ENCODE measurements around the gene ALPL.

ALPL gene

DNA sequence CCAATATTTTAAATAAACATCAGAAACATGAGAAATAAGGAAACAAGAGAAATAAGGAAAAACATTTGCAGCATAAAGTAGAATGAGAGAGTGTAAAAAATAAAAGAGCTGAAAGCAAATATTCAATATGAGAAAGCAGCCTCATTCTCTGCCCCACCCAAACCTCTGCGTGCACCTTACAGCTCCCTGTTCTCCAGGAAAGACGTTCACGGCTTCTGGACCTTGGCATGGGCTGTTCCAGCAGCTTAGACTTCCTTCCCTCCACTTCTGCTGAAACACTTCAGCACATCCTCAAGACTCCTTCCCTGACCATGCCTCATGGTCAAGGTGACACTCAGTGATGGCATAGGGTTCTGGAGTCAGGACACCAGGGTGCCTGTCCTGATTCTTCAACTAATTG lies 23.3 kb downstream of the ALPL start:
- DNase-seq, result no peak

DNA sequence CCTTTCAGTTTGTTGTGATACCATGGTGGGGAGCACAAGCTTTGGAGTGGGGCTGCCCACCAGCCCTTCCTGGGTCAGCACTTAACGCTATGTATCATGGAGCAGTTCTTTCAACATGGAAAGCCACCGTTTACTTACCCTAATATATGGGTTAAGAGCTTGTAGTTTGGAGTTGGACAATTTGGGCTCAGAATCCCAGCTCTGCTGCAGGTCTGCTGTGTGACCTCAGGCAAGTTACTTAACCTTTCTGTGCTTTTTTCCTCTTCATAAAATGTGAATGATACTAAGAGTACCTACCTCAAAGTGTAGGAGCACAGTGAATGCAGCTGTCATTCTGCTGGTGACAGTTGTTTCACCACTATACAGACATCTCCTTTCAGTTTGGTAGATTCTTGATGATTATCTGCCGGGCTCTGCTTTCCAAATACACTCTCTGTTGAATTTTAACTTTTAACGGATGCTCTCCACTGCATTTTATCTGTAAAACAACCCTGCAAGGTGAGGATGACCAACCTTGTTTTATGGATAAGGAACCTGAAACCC lies 23.8 kb downstream of the ALPL start:
- DNase-seq, result no peak

DNA sequence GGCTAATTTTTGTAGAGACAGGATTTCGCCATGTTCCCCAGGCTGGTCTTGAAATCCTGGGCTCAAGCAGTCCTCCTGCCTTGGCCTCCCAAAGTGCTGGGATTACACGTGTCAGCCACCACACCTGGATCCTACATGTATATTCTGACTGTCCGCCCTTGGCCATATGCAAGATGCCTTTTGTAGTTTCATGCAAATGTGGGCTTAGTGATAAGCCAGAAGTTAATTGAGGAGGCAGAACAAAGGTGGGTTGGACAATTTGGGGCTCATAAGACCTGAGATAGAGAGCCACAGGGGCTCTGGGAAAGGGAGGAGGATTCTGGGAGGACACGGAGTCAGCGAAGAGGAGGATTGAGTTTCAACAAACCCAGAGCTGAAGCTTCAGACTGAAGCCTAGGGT lies 24.9 kb downstream of the ALPL start:
- DNase-seq, result no peak

DNA sequence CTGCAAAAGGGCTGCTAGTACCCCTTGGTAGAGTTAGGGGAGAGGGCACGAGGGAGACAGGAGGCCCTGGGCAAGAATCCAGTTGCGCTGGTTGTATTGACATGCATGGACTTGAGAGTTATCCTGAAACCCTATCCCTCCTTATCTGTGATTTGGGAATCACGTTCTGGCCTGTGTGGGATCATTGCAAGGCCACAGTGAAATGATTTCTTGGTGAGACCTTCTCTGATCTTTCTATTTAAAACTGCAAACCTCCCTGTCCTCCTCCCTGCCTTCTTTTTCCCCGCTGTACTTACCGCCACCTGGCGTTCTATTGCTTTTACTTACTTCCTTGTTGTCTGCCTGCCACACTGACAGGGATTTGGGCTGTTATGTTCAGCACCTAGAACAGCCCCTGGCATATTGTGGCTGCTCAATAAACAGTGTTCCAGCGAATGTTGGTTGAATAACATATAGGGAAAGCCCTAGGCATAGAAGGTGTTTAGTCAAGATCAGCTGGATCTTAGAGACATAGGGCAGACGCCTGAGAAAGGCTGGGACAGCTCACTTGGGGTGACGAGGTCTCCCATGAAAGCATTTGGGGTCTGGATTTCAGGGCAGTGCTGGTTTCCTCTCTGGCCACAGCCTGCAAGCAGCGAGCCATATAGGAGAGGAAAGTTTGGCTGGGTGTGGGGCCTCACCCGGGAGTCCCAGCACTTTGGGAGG lies 25.6 kb downstream of the ALPL start:
- peak; percentile 76 for DNase-seq

DNA sequence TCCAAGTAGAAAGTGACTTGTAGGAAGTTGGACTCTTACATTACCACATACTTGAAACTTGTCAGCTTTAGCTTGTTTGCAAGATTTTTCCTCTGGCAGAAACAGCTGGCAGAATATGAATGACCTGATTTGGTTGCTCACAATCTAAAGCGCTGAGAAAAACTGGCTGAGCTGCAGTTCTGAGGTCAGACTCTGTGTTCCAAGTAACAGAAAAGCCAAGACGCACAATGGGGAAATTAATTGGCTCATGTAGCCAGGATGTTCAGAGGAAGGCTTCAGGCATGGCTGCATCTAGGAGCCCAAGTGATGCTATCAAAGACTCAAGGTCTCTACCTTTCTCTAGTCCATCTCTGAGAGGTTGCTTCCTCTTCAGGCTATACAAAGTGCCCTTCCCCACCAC lies 27.0 kb downstream of the ALPL start:
- DNase-seq, result no peak

DNA sequence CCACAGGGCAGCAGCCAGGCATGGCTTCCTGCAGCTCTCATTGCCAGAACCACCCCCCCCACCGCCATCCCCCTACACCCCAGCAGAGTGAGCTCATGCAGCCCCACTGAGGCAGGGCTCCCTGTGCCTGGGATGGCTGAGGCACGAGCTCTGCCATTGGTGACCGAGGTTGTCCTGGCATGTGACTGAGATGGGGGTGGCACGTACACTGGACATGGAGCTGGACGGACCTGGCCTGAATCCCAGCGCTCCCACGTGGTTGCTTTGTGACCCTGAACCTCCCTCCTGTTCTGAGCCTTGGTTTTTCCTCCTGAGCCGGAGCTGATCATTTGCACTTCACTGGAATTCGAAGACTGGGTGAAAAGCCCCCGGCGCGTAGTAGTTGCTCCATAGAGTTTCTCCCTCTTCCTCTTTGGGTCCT lies 28.3 kb downstream of the ALPL start:
- no peak for DNase-seq

DNA sequence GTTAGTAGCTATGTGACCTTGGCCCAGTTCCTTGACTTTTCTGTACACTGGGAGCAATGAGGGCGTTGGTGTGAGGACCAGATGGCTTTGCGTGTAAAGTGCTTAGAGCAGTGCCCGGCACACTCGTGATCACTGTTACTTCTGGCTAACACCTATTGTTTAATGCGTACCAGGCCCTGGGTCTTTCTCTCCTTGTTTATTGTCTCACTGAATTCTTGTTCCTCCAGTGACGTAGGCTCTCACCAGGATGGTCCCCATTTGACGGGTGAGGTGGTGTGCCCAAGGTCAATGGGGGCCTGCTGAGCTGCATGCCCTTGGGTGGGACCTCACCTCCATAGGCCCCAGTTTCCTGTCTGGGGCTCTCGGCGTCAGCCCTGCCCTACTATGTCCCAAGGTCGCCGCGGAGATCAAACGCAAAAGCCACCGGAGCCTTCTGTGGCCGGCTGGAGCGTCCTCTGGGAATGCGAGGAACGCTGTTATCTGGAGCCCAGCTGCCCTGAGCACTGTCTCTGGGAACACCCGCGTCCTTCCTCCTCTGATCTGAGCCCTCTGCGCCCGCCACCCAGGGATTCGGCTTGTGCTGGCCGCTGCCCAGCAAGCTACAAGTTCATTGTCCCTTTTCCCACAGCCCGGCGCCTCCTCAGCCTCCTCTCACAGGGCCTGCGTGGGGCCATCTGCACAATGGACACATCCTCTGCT lies 28.9 kb downstream of the ALPL start:
- no peak for DNase-seq

DNA sequence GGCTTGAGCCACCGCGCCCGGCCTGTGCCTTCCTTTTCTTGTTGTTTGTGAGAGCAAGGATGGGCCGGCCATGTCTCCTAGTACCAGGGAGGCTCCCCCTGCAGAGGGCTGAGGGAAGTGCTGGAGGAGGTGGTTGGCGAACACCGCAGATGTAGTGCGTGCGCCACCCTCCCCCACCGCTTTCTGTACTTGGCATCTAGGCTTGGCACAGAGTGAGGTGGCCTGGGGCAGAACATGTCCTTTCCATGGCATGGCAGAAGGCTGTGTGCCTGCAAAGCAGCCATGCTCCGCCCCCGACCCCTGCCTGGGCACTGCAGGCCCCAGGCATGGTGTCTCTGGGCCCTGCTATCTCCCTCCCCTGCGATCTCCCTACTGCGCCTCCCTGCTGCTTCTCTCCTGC lies 30.7 kb downstream of the ALPL start:
- no peak for DNase-seq

DNA sequence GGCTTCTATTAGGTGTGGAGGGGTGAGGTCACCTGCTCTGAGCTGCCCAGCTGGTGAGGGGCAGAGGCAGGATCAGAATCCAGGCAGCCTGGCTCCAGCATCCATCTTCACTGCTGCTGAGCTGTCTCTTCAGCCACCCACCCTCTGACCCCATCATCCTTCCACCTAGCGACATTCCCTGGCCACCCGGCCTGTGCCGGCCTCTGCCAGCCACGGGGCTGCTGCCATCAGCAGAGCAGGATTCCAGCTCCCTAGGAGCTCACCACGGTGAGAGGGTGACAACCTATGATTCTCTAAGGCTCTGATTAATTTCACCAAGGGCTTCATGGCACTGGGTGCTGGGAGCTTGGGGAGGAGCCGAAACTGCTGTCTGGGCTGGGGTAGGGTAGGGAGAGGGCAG lies 32.1 kb downstream of the ALPL start:
- DNase-seq, result no peak

DNA sequence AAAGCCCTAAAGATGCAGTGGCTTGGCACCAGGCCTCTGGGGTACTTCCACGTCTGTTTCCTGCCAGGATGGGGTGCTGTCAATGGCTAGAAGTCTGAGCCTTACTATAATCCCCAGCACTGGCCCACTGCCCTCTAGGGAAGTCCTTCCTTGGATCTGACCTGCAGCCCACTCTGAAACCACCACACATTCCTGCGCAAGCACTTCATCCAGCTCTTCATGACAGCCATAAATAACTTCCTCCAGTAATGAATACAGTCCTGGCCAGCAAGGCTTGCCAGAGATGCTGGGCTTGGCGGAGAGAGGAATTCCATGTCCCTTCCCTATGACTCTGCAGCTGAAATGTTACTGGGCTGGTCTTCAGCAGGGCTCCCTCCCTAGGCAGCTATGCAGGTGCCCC lies 32.6 kb downstream of the ALPL start:
- DNase-seq, result no peak

DNA sequence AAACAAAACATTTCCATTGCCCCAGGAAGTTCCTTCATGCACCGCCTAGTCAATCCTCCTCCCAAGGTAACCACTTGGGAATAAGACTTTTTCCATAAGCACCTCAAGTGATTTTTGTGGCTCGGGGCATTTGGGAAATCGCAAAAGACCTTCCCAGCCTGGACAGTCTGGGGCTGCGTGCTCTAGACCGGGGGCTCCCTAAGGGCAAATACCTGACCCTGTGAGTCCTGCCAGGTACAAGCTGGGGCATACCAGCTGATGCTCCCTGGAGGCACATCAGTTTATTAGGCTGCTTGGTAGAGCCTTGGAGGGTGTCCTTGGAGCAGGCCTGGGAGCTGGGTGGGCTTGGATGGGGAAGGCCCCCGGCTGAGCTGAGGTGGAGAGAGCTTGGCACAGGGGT lies 34.4 kb downstream of the ALPL start:
- DNase-seq, result no peak

DNA sequence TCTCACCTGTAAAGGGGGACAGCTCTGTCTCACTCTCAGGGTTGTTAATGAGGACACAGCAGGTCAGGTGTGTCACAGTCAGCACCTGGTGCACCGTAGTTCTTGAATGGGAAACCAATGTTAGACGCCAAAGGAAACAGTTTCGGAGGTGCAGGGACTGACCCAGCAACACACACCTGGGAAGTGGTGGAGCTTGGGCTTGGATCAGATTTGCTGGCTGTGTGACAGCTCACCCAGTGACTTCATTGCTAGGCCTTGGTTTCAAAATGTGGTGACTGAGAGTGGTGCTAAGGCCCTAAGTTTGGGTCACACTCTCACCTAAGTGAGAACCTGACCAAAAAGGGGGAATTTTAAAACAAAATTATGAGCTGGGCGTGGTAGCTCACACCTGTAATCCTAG lies 34.9 kb downstream of the ALPL start:
- DNase-seq, result no peak

DNA sequence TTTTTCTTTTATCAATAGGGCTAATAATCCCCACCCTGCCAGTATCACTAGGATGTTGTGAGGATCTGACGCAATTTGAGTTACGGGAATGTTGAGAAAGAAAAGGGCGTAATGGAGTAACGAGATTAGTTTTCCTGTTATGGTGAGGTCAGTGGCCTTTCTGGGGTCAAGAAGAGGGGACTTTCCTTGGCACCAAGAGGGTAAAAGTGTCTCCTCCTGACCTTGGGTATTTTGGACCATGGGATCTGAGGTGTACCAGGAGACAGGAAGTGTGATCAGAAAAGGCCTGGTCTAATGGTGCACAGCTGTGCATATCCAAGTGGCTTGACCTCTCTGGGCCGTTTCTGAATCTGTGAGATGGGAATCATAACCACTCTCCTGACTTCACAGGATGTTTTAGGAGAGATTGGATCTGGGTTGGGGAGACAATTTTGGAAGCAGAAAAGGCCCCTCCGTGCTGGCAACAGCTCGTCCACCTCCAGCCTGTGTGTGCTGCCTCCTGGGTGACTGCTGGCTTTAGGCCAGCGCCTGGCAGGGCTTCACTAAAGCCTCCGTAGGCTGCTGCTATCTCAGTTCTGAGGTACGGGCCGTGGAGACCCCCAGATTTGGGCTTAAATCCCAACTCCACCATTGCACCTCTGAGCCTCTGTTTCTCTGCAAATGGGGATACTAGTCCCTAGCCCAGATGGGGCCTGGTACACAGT lies 37.1 kb downstream of the ALPL start:
- no peak for DNase-seq

DNA sequence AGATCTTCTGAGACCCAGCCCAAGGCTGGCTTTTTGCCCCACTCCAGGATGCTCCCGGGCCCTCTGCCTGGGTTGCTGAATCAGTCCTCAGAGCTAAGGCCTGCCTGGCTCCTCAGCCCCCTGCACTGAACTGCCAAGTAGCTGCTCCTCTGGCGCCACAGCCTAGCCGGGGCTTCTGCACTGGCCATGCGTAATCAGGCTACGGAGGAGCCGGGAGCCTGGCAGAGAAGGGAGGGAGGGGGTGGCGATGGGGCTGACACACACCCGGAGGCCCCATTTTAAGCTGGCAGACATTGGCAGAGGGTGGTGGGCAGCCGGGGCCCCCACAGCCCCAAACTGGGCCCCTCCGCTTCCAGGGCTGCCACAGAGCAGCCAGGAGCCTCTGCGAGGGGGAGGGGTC lies 38.7 kb downstream of the ALPL start:
- no peak for DNase-seq

DNA sequence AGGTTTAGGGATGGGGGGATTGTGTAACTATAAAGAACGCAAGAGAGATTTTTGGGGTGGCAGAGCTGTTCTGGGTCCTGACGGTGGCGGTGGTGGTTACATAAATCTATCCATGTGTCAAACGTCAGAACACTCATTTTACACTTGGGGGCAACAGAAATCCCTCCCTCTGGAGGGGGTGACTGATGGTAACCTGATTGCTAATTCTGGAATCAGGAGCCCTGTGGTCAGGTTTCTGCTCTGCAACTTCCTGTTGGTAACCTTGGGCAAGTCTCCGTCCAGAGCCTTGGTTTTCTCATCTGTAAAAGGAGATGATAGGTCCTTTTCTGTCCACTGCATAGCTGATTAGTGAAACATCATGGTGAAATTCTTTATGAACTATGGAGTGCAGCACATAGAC lies 40.9 kb downstream of the ALPL start:
- DNase-seq, result peak; percentile 9

DNA sequence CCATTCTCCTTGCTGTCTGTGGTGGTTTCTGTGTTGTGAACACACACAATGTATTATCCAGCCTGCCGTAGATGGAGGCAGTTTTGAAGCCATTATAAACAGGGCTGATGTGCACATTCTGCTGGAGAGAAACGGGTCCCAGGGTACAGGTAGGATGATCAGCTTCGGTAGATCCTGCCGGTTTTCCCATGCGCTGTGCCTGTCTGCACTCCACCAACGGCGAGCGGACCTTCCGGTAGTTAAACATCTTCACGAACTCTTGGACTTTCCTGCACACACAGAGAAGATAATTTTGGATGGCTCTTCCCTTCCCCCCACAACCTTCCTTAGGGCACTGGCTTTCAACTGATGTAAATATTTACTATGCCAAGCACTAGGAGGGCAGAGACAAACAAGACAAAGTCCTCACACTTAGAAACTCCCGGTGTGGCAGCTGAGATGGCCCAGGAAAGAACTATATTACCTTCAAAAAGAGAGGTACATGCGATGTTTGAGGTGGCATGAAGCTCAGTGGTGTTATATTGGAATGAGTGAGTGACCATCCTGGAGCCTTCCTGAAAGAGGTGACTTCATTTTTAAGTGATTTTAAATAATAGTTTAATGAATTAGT lies 41.7 kb downstream of the ALPL start:
- no peak for DNase-seq

DNA sequence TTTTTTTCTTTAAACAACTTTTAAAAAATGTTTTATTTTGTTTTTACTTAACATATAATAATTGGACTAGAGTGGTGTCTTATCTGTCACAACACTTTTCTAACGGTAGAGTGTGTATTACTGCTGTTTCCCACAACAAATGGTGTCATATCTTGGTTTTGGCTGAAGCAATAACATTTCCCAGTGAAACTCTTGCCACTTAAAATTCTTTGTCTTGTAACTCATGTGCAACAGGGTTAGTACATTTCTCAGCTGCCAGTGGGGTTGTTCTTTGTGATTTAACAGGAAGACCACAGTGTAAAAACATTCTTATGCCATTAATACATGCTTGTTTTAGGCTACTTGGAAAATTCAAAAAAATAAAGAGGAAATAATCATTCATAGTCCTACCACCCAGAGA lies 43.5 kb downstream of the ALPL start:
- DNase-seq, result peak; percentile 44

DNA sequence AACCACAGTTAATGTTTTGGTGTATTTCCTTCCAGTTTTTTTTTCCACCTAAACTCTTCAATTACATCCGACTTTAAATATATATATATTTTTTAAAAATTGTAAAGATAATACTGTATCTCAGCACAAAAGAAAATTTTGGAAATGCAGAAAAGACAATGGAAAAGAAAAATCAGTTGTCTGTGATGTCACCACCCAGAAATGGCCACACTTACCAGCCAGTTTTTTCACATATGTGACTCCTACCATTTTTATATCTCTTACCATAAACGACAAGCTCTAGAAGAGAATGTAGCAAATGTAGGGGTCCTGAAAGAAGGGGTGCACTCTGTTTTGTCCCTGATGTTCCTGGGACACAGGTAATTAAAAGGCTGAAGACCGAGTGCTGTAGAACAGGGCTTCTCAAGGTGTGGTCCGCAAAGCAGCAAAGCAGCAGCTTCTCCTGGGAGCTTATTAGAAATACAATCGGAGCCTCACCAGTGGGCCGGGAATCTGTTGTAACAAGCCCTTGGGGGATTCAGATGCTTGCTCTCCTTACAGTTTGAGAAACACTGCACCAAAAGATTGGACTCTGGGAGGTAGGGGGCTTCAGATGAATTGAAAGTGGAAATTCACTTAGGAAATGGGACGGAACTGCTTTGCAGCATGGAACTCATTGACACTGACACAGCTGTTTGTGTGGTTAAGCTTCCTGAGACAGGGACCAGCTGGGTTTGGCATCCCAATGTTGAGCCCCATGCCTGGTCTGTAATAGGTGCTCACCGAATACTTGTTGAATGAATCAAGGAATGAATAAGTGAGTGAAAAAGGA lies 44.1 kb downstream of the ALPL start:
- no peak for DNase-seq

DNA sequence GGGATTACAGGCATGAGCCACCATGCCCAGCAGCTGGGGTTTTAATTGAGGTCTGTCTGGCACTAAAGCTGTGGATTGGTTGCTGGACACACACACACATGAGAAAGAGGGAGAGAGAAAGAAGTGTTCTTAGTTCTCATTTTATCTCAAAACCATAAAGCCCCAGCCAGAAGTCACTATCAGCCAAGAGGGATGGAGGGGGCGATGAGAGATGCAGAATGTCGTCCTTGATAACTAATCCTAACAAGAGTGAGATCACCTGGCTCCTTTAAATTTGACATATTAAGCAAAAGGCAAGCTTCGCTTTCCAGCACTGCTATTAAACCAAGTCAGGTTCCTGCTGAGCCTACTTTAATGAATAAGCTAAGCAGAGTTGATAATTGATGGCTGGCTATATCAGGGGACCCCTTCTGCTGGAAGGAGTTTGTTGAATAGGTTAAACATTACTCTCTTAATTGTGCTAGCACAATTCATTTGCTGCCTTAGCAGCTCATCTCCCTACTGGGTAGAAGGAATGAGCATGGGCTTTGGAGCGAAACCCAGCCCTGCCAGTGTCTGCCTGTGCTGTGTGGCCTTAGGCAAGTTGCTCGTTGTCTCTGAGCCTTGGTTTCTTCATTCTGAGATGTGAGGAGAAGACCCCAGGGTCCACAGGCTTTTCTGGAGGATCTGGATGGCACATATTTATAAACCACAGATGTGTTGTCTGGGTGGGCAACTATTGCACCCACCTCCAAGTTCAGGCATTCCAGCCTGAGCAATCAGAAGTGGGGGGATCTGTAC lies 50.8 kb downstream of the ALPL start:
- DNase-seq, result no peak

DNA sequence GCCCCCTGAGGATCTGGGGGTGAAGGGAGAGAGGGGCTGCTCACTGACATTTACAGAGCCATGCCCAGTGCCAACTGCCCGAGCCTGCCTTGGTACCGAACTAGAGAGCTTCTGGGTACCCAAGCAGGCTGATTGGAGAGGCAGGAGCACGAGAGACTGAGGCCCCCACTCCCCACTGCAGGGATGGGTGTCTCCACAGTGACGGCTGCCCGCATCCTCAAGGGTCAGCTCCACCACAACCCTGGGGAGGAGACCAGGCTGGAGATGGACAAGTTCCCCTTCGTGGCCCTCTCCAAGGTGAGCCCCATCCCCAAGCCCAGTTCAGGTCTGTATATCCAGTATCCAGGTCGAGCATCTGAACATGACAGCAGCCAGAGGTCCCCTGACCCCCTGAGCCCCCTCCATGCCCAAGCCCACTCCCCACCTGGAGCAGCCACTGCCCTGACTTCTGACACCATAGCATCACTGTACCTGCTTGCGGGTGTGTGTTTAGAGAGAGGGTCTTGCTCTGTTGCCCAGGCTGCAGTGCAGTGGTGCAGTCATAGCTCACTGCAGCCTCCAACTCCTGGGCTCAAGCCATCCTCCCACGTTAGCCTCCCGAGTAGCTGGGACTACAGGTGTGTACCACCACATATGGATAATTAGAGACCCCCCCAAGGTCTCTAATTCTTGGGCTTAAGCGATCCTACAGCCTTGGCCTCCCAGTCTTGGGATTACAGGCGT lies 51.9 kb downstream of the ALPL start:
- no peak for DNase-seq

DNA sequence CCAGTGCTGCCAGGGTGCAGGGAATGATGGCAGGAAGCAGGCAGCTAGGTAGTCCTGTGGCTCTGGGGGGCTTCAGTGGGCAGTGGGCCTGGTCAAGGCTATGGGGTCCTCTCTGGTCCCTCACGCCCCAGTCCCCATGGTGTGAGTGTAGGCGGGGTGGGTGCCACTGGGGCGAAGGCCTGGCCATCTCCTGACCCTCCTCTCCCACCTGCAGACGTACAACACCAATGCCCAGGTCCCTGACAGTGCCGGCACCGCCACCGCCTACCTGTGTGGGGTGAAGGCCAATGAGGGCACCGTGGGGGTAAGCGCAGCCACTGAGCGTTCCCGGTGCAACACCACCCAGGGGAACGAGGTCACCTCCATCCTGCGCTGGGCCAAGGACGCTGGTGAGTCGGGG lies 53.7 kb downstream of the ALPL start:
- no peak for DNase-seq

Data from OCI-M1 (cell line).